ENCODE data around the gene IL22RA1.

GRCh38 chr1:24134376-24134775, 8.6 kb downstream of the IL22RA1 start:
- no peak for TF ChIP-seq CTCF (IDR thresholded peaks at IDR 0.05)
- no peak for TF ChIP-seq EP300 (IDR thresholded peaks at IDR 0.05)
- TF ChIP-seq POLR2A (IDR thresholded peaks at IDR 0.05), result no peak
